ENCODE results near the gene SPOCK1. TPM values are rescaled to one million over a fixed set of nuclear protein-coding genes. Genes with fewer than 3 reads are reported as not detected.

Gene SPOCK1
- total and polyA plus RNA-seq, 2 experiments from 2014 or later: 8.2 to 10.5 TPM

GRCh38 chr5:137014731-137015130, 484.4 kb downstream of the SPOCK1 start:
- H3K4me2 ChIP-seq: no peak overlapping the region
- DNase-seq (ENCODE audit: low spot score) (no peak), ATAC-seq (no peak)
- no peak overlapping the region for H3K4me3 Mint-ChIP-seq
- no peaks in the 10 kb centered on the region for H3K9me2 ChIP-seq (ENCODE audit: insufficient read depth)
- no peaks in the 10 kb centered on the region for H3F3A ChIP-seq (replicated peaks; ENCODE audit: low read depth)
- no peaks in the 10 kb centered on the region for H3K36me3 Mint-ChIP-seq (ENCODE audit: low read depth)
- H3K27ac ChIP-seq (ENCODE audit: low read depth): no peak overlapping the region
- no peaks in the 10 kb centered on the region for H3K9me3 Mint-ChIP-seq
- peaks cover 11% of the 10 kb centered on the region; the same call in 2 of the 3 replicates for H3K4me1 Mint-ChIP-seq
- H3K27me3 ChIP-seq (ENCODE audit: insufficient read depth): no peaks in the 10 kb centered on the region
- TF ChIP-seq ZNF331 (CRISPR knock-in tag; IDR thresholded peaks at IDR 0.05; ENCODE audit: low read depth) (no peak), REST (IDR thresholded peaks at IDR 0.05; ENCODE audit: unreplicated experiment) (no peak), EZH2 (IDR thresholded peaks at IDR 0.05; ENCODE audit: low read depth, unreplicated experiment) (no peak), EZH2phosphoT487 (IDR thresholded peaks at IDR 0.05; ENCODE audit: unreplicated experiment) (no peak), ETS1 (IDR thresholded peaks at IDR 0.05) (no peak), CTCF (conservative IDR thresholded peaks at IDR 0.05; ENCODE audit: low read depth in 2 of 2) (no peak), STAT1 (IDR thresholded peaks at IDR 0.05; ENCODE audit: unreplicated experiment) (no peak), ZNF462 (CRISPR knock-in tag; IDR thresholded peaks at IDR 0.05) (no peak), POLR2AphosphoS5 (IDR thresholded peaks at IDR 0.05; ENCODE audit: low read depth) (no peak), NANOG (IDR thresholded peaks at IDR 0.05; ENCODE audit: borderline replicate concordance) (no peak), ZNF114 (CRISPR knock-in tag; IDR thresholded peaks at IDR 0.05) (no peak), JUNB (IDR thresholded peaks at IDR 0.05; ENCODE audit: unreplicated experiment) (no peak), CREB1 (CRISPR knock-in tag; IDR thresholded peaks at IDR 0.05; ENCODE audit: low read depth) (no peak)
- H3K4me3 ChIP-seq: no peak overlapping the region
- H3K36me3 ChIP-seq (ENCODE audit: insufficient read depth): no peaks in the 10 kb centered on the region
- H2AFZ ChIP-seq: no peak overlapping the region
- no peaks in the 10 kb centered on the region for H3K79me2 ChIP-seq (replicated peaks; ENCODE audit: insufficient read depth)
- H3K4me1 ChIP-seq (ENCODE audit: insufficient read depth): 0 out of 2 replicates have a peak, but pooled peaks cover 4% of the 10 kb centered on the region
- no peaks in the 10 kb centered on the region for H4K20me1 ChIP-seq (replicated peaks; ENCODE audit: insufficient read depth)
- no peak overlapping the region for H3K27ac Mint-ChIP-seq
- peaks cover 3% of the 10 kb centered on the region for H3K27me3 Mint-ChIP-seq (ENCODE audit: insufficient read depth, low read depth, poor library complexity)

Measured in GM23338 (cell line).